Psoas muscle (tissue), 8 donors: ENCODE measurements around the gene ZMYND8. TPM values are rescaled to one million over a fixed set of nuclear protein-coding genes. Genes with fewer than 3 reads are reported as not detected.
"Not testable (repeated sequence)": the region's sequence is repeated elsewhere in the genome, so short reads cannot be mapped to it uniquely, and the experiment has no call there.

Experiments
- ATAC-seq, 4 donors: fragments of 200-7000 bp; cut with Tn5 transposase; one replicate each; pipeline ENCODE4 v1.9.1; 2020; ENCODE audit warnings: moderate library complexity in 3 of 4, mild to moderate bottlenecking in 2 of 4
- DNase-seq, 2 donors: peaks; one replicate each; pipeline ENCODE4 v3.0.0-alpha.2; 2020
- H3K27ac ChIP-seq: fragments of 200-600 bp; one replicate; pipeline ENCODE4 v1.8.0; 2022
- H3K27me3 ChIP-seq, 3 donors: fragments of 200-600 bp in 1 of 3; one replicate each; pipeline versions ENCODE4 v1.6.1 to v1.8.0; 2013 to 2022; ENCODE audit warnings: low read length in 2 of 3, mild to moderate bottlenecking in 2 of 3, moderate library complexity in 1 of 3; ENCODE audit not compliant: insufficient read depth in 3 of 3
- H3K36me3 ChIP-seq, 2 donors: fragments of 200-600 bp in 1 of 2; one replicate each; pipeline versions ENCODE4 v1.6.1 to v1.8.0; 2013 to 2022; ENCODE audit warnings: low read depth in 1 of 2, mild to moderate bottlenecking in 1 of 2, moderate library complexity in 1 of 2; ENCODE audit not compliant: insufficient read depth in 1 of 2
- H3K4me1 ChIP-seq: fragments of 200-600 bp; one replicate; pipeline ENCODE4 v1.8.0; 2022
- H3K4me3 ChIP-seq: fragments of 200-600 bp; one replicate; pipeline ENCODE4 v1.8.0; 2022; ENCODE audit warnings: mild to moderate bottlenecking
- H3K9me3 ChIP-seq: fragments of 200-600 bp; one replicate; pipeline ENCODE4 v1.8.0; 2022
- CTCF ChIP-seq: fragments of 200-600 bp; IDR thresholded peaks from one replicate; pipeline ENCODE4 v1.8.0; 2022; ENCODE audit warnings: antibody characterized with exemption
- WGBS, 3 donors: extraction: QIAGEN DNeasy Blood & Tissue Kit; methylation state at CpG; one replicate each; pipeline versions ENCODE4 v1.1.6 to v1.1.7; 2013; 5-methylcytosine and 5-hydroxymethylcytosine counted together
- intact Hi-C, 2 donors: fragments of 100-400 bp; cut with DNase I; formaldehyde crosslinking; loops; one replicate each; pipeline versions ENCODE4 v1.11.0 to v1.14.2; 2022
- polyA plus RNA-seq, 3 donors: library from polyadenylated mRNA; stranded (reverse); fragments of 200-250 nt; gene quantifications; one replicate each; pipeline ENCODE4 v1.2.3, GENCODE V29; 2013
- total RNA-seq, 4 donors: library from RNA; stranded (reverse); fragmentation: NEBNext Ultra II Directional in 2 of 4; extraction: Animal tissue kit (Norgen Biotek cat#: 25700) in 2 of 4; gene quantifications; one replicate each; pipeline versions ENCODE4 v1.2.1 to v1.2.4, GENCODE V29; 2021 to 2023
- donor health status: healthy with polysubstance abuse.
- donor health status: DM: no; HTN: no; CAD: no; lungs with moderate emphysema.
- donor health status: Bipolar disorder and iron deficiency.
- donor health status: healthy.
- donor health status: DM: yes; HTN: yes; CAD: no.
- donor health status: DM: no; HTN: no; CAD: no.
- donor health status: DM: no; HTN: no; CAD: no.
- donor health status: DM: yes; HTN: yes; CAD: no.

The ZMYND8 gene
- total and polyA plus RNA-seq, 7 donors: 4.7 to 42.9 (median 17.7) TPM

- peak in 1 of 2 donors; percentile 12 for DNase-seq
- 93 to 95% (median 94%) methylated on average over 13 of the region's 13 CpGs for WGBS, 3 donors
- no peaks in the 10 kb centered on the region for H3K27me3 ChIP-seq
- H3K27ac ChIP-seq: no peak overlapping the region
- H3K36me3 ChIP-seq: peaks cover 5 to 76% of the 10 kb centered on the region in 2 donors
- no peaks in the 10 kb centered on the region for H3K4me1 ChIP-seq
- H3K9me3 ChIP-seq: no peaks in the 10 kb centered on the region
- TF ChIP-seq CTCF: no peak
- intact Hi-C loops: no loop called here
- H3K4me3 ChIP-seq: no peak overlapping the region
- no peak for ATAC-seq
Observed at GRCh38 chr20:47210470-47210869, 146.0 kb downstream of the ZMYND8 start.

- peaks cover 5 to 71% of the 10 kb centered on the region in 2 donors for H3K36me3 ChIP-seq
- intact Hi-C loops: loop anchor here in 1 of 2 donors (5.0 kb wide), 1 partner anchor 52 kb away; no protein-coding TSS in a partner anchor
- DNase-seq (peak in 1 of 2 donors; percentile 23), ATAC-seq (no peak)
- no peaks in the 10 kb centered on the region for H3K4me1 ChIP-seq
- H3K9me3 ChIP-seq: no peaks in the 10 kb centered on the region
- TF ChIP-seq CTCF: no peak
- H3K4me3 ChIP-seq: no peak overlapping the region
- H3K27ac ChIP-seq: no peak overlapping the region
- H3K27me3 ChIP-seq: no peaks in the 10 kb centered on the region
- 92 to 95% (median 93%) methylated on average over 17 of the region's 17 CpGs for WGBS, 3 donors
Observed at GRCh38 chr20:47209982-47210381, 146.5 kb downstream of the ZMYND8 start.

- H3K36me3 ChIP-seq: peaks cover 5 to 58% of the 10 kb centered on the region in 2 donors
- peak in 1 of 2 donors; percentile 28 for DNase-seq
- H3K9me3 ChIP-seq: no peaks in the 10 kb centered on the region
- intact Hi-C loops: loop anchor here in 1 of 2 donors (5.0 kb wide), 1 partner anchor 54 kb away; no protein-coding TSS in a partner anchor
- H3K4me3 ChIP-seq: no peak overlapping the region
- H3K27me3 ChIP-seq: no peaks in the 10 kb centered on the region
- TF ChIP-seq CTCF: no peak
- ATAC-seq: no peak
- no peaks in the 10 kb centered on the region for H3K4me1 ChIP-seq
- no peak overlapping the region for H3K27ac ChIP-seq
- WGBS, 3 donors: 93 to 96% (median 95%) methylated on average over 18 of the region's 18 CpGs
Observed at GRCh38 chr20:47208534-47209174, 147.8 kb downstream of the ZMYND8 start.

- DNase-seq (peak in 1 of 2 donors; percentile 28), ATAC-seq (no peak)
- intact Hi-C loops: loop anchor here in 1 of 2 donors (5.0 kb wide), 1 partner anchor 55 kb away; no protein-coding TSS in a partner anchor
- no peaks in the 10 kb centered on the region for H3K9me3 ChIP-seq
- WGBS, 3 donors: 79 to 83% (median 81%) methylated on average over 9 of the region's 9 CpGs
- H3K4me3 ChIP-seq: no peak overlapping the region
- H3K27me3 ChIP-seq: no peaks in the 10 kb centered on the region
- H3K27ac ChIP-seq: no peak overlapping the region
- H3K4me1 ChIP-seq: no peaks in the 10 kb centered on the region
- H3K36me3 ChIP-seq: peaks cover 5 to 42% of the 10 kb centered on the region in 2 donors
- no peak for TF ChIP-seq CTCF
Observed at GRCh38 chr20:47206962-47207641, 149.4 kb downstream of the ZMYND8 start.

- not testable (repeated sequence) for H3K4me1 ChIP-seq, H3K4me3 ChIP-seq, H3K27ac ChIP-seq, H3K27me3 ChIP-seq, ATAC-seq, H3K9me3 ChIP-seq
- WGBS, 3 donors: 82 to 87% (median 84%) methylated on average over 10 of the region's 10 CpGs
- intact Hi-C loops: loop anchor here in 1 of 2 donors (5.0 kb wide), 1 partner anchor 56 kb away; no protein-coding TSS in a partner anchor
- peak in 1 of 2 donors; percentile 5 for DNase-seq
- H3K36me3 ChIP-seq: peaks cover 5 to 37% of the 10 kb centered on the region in 2 donors
Observed at GRCh38 chr20:47206552-47206951, 149.9 kb downstream of the ZMYND8 start.
